ENCODE results near the gene CCDC102A.

CCDC102A gene

GRCh38 chr16:57517397-57518367 lies 18.7 kb downstream of the CCDC102A start:
- peaks cover 15% of the 10 kb centered on the region for H3K4me1 Mint-ChIP-seq
- H3K4me3 Mint-ChIP-seq: no peak overlapping the region
- TF ChIP-seq, protein P1, sequence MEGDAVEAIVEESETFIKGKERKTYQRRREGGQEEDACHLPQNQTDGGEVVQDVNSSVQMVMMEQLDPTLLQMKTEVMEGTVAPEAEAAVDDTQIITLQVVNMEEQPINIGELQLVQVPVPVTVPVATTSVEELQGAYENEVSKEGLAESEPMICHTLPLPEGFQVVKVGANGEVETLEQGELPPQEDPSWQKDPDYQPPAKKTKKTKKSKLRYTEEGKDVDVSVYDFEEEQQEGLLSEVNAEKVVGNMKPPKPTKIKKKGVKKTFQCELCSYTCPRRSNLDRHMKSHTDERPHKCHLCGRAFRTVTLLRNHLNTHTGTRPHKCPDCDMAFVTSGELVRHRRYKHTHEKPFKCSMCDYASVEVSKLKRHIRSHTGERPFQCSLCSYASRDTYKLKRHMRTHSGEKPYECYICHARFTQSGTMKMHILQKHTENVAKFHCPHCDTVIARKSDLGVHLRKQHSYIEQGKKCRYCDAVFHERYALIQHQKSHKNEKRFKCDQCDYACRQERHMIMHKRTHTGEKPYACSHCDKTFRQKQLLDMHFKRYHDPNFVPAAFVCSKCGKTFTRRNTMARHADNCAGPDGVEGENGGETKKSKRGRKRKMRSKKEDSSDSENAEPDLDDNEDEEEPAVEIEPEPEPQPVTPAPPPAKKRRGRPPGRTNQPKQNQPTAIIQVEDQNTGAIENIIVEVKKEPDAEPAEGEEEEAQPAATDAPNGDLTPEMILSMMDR (IDR thresholded peaks at IDR 0.05; ENCODE audit: unreplicated experiment in 3 of 3): no peak
- peaks cover 60% of the 10 kb centered on the region for H3K36me3 Mint-ChIP-seq (ENCODE audit: low read depth)
- no peak overlapping the region for H3K27ac Mint-ChIP-seq
- peaks cover 3% of the 10 kb centered on the region for H3K27me3 Mint-ChIP-seq (ENCODE audit: low read depth)
- H3K9me3 Mint-ChIP-seq: no peaks in the 10 kb centered on the region

GRCh38 chr16:57516773-57517172 lies 19.6 kb downstream of the CCDC102A start:
- Mint-ChIP-seq H3K36me3 (ENCODE audit: low read depth) (peaks cover 54% of the 10 kb centered on the region), H3K4me1 (peaks cover 15% of the 10 kb centered on the region), H3K27me3 (ENCODE audit: low read depth) (peaks cover 3% of the 10 kb centered on the region), H3K9me3 (no peaks in the 10 kb centered on the region), H3K4me3 (no peak overlapping the region), H3K27ac (peak overlapping the region in 2 of 3 experiments; percentile 6)
- TF ChIP-seq, protein P1 (IDR thresholded peaks at IDR 0.05; ENCODE audit: unreplicated experiment in 3 of 3): no peak

DNA sequence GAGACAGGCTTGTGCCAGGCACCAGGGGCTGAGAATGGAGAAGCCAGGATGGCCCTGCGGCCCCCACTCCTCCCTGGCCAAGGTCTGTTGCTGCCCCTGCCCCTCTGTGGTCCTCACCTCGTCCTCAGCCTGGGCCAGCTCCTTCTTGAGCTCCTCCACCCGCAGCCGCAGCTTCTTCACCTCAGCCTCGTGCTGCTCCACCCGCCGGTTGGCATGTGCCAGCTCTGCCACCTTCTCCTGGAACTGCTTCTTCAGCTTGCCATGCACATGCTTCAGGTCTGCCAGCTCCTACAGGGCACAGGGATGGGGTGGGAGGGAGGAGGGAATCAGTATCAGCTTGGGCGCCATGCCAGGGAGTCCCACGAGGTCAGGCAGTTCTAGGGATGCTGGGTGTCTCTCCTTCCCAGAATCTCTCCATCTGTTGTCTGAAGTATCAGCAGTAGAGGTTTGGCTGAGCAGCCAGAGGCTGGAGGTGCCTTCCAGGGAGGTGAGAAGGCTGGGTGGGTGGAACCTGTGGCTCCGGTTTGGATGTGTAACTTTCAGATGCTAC lies 20.1 kb downstream of the CCDC102A start:
- Mint-ChIP-seq H3K36me3 (ENCODE audit: low read depth) (peaks cover 53% of the 10 kb centered on the region), H3K27me3 (ENCODE audit: low read depth) (peaks cover 3% of the 10 kb centered on the region), H3K27ac (peak overlapping the region in 2 of 3 experiments; percentile 1 to 2), H3K9me3 (no peaks in the 10 kb centered on the region), H3K4me3 (no peak overlapping the region), H3K4me1 (peaks cover 15% of the 10 kb centered on the region)
- TF ChIP-seq, protein P1 (IDR thresholded peaks at IDR 0.05; ENCODE audit: unreplicated experiment in 3 of 3): no peak

- Mint-ChIP-seq H3K36me3 (ENCODE audit: low read depth) (peaks cover 49% of the 10 kb centered on the region), H3K4me1 (peaks cover 15% of the 10 kb centered on the region), H3K4me3 (no peak overlapping the region), H3K9me3 (no peaks in the 10 kb centered on the region), H3K27me3 (ENCODE audit: low read depth) (peaks cover 3% of the 10 kb centered on the region), H3K27ac (peak overlapping the region; percentile 1 to 94 (median 23))
- TF ChIP-seq, protein P1 (IDR thresholded peaks at IDR 0.05; ENCODE audit: unreplicated experiment in 3 of 3): no peak
Measured at GRCh38 chr16:57514791-57515600, 21.4 kb downstream of the CCDC102A start.

DNA sequence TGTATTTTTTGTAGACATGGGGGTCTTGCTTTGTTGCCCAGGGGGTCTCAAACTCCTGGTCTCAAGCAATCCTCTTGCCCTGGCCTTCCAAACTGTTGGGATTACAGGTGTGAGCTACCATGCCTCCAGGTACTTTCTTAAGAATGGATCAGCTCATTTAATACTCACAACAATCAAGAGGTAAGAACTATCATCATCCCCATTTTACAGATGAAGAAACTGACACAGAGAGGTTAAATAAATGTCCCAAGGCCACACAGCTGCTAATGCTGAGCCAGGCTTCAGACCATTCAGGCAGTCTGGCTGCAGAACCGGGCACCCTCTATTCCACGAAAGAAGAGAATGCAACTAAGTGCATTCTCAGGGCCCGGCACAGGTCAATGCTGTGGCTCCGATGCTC lies 22.0 kb downstream of the CCDC102A start:
- Mint-ChIP-seq H3K9me3 (no peaks in the 10 kb centered on the region), H3K27me3 (ENCODE audit: low read depth) (peaks cover 5% of the 10 kb centered on the region), H3K4me3 (no peak overlapping the region), H3K4me1 (peaks cover 15% of the 10 kb centered on the region), H3K27ac (peak overlapping the region; percentile 92 to 95 (median 94)), H3K36me3 (ENCODE audit: low read depth) (peaks cover 46% of the 10 kb centered on the region)
- TF ChIP-seq, protein P1 (IDR thresholded peaks at IDR 0.05; ENCODE audit: unreplicated experiment in 3 of 3): no peak

All from nephron (organoid).